LNCaP clone FGC (cell line): ENCODE results near the gene DGAT2.

ENCODE experiments used
- DNase-seq: peaks from one replicate; pipeline ENCODE4 v3.0.0-alpha.2; 2011; ENCODE audit warnings: low read depth
- H3K4me3 ChIP-seq: 2 replicates; pipeline ENCODE4 v1.5.1; 2011; ENCODE audit warnings: mild to moderate bottlenecking, low read depth, low read length, control low read depth
- TF ChIP-seq, protein P1 (sequence below): IDR thresholded peaks from 2 replicates; pipeline ENCODE4 v1.5.1; 2012; ENCODE audit warnings: mild to moderate bottlenecking; ENCODE audit not compliant: control insufficient read depth, insufficient read depth; ENCODE audit errors: extremely low read depth

Gene DGAT2, protein sequence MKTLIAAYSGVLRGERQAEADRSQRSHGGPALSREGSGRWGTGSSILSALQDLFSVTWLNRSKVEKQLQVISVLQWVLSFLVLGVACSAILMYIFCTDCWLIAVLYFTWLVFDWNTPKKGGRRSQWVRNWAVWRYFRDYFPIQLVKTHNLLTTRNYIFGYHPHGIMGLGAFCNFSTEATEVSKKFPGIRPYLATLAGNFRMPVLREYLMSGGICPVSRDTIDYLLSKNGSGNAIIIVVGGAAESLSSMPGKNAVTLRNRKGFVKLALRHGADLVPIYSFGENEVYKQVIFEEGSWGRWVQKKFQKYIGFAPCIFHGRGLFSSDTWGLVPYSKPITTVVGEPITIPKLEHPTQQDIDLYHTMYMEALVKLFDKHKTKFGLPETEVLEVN

DNA sequence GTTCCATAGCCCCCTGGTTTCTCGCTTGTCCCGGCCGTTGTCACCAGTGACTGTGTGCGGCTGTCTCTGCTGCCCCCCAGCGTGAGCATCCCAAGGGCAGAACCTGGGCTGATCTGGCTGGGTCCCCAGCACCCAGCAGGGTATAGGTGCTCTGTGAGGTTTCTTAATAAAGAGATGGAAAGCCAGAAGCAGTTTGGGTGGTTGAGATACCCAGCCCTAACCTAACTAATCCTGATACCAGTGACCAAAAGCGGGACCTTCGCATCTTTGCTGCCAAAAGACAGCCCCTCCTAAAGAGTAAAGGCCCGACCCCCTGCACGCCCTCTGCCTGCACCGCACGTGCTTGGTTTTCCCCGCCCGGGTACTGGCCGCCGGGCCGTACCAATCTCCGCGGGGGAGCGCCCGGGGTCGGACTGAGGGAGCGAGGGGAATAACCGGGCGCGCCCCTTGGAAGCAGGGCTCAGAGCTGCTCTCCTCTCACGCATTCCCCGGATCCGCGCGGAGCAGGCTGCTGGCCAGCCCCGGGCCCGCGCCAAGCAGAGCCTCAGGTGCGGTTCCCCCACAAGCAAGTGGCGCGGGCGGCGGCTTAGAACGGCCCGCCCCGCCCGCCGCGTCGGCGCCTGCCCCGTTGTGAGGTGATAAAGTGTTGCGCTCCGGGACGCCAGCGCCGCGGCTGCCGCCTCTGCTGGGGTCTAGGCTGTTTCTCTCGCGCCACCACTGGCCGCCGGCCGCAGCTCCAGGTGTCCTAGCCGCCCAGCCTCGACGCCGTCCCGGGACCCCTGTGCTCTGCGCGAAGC is at the start of gene DGAT2:
DGAT2 (plus strand) TSS at position 667 of the 797 bp plus-strand sequence. CDS start 214 bp downstream, outside the sequence.
- TF ChIP-seq, protein P1, sequence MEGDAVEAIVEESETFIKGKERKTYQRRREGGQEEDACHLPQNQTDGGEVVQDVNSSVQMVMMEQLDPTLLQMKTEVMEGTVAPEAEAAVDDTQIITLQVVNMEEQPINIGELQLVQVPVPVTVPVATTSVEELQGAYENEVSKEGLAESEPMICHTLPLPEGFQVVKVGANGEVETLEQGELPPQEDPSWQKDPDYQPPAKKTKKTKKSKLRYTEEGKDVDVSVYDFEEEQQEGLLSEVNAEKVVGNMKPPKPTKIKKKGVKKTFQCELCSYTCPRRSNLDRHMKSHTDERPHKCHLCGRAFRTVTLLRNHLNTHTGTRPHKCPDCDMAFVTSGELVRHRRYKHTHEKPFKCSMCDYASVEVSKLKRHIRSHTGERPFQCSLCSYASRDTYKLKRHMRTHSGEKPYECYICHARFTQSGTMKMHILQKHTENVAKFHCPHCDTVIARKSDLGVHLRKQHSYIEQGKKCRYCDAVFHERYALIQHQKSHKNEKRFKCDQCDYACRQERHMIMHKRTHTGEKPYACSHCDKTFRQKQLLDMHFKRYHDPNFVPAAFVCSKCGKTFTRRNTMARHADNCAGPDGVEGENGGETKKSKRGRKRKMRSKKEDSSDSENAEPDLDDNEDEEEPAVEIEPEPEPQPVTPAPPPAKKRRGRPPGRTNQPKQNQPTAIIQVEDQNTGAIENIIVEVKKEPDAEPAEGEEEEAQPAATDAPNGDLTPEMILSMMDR = peak; percentile 41
- H3K4me3 ChIP-seq = peak within 1 kb of the TSS; percentile 71
- DNase-seq = peak; percentile 36

DNA sequence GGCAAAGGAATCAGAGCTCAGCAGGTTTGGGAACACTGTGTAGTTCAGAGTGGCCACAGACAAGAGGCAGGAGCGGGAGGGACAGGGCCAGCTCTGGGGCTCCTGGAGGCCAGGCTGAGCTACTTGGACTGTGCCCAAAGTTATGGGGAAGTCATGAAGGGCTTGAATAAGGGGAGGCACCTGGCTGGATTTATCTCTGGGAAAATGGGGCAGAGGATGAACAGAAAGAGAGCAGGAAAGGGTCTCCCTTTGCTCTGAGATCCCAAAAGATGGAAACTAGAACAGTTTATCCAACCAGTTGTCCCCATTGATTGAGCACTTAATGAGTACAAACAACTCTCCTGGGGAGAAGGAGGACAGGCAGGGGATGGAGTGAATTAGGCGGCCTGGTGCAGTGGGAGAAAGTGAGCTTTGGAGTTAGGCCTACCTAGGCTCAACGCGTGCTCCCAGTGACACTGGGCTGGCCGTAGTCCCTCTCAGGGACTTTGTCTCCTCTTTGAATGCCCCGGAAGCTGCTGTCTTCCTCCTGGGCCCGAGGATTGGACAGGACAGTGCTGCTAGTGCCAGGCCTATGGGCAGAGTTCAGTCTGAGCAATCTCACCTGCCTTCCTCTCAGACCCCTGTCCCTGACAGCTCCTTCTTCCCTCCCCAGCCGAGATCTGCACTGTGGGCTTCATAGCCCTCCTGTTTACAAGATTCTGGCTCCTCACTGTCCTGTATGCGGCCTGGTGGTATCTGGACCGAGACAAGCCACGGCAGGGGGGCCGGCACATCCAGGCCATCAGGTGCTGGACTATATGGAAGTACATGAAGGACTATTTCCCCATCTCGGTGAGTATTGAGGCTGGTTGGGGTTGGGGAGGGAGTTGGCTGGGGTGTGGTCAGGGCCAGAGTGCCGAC is 49.0 kb upstream of the DGAT2 start:
- TF ChIP-seq, protein P1 = no peak
- no peak overlapping the region for H3K4me3 ChIP-seq
- DNase-seq = no peak

DNA sequence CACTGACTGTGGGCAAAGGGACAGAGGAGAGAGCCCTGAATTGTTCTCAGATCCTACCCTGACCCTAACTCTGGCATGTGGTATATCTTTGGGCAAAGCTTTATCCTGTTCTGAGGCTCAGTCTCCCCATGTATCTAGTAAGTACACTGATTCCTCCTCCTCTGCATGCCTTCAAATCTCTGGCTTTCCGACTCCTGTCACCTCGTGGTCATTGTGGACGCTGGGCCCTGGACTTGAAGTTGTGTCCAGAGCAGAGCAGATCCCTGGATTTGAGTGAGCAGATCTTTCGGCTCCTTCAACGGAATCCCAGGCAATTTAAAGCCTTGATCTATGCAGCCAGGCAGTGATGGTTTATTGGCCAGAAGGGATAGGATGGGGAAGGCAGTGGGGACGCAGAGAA is 47.9 kb upstream of the DGAT2 start:
- no peak overlapping the region for H3K4me3 ChIP-seq
- DNase-seq = no peak
- TF ChIP-seq, protein P1 = no peak

DNA sequence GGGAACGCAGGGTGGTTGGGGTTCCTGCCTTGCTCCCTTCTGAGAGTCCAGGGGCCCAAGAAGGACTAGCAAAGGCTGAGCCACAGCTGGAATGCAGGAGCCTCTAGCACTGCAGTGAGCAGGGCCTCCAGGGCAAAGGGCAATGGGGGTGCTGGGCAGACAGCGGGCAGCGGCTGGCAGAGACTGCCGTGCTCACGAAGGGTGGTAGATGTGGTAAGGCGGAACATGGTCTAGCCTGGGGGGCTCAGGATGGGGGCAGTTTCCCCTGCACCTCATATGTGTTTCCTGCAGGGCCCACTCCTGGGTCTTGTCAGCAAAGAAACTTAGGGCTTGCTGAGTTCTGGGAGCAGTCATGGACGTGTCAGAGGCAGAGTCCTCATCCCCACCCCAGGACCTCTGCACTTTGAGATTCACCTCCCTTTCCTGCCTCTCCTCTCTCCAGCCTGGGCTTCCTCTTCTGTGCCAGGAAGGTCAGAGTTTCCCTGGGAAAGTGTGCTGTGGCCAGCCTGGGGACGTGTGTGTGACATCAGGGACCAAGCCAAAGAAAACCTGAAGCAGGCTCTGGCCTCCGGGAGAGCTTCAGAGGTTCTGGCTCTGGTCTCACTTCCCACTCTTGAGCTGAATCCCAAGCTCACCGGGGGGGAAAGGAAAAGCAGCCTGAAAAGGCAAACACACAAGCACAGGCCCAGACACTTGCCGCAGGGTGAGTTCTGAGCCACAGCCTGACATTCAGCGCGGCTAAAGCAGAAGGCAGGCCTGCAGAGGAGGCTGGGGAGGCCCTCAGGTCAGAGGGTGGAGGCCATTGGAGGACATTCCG is 46.5 kb upstream of the DGAT2 start:
- no peak overlapping the region for H3K4me3 ChIP-seq
- TF ChIP-seq, protein P1 = no peak
- DNase-seq = peak; percentile 78

DNA sequence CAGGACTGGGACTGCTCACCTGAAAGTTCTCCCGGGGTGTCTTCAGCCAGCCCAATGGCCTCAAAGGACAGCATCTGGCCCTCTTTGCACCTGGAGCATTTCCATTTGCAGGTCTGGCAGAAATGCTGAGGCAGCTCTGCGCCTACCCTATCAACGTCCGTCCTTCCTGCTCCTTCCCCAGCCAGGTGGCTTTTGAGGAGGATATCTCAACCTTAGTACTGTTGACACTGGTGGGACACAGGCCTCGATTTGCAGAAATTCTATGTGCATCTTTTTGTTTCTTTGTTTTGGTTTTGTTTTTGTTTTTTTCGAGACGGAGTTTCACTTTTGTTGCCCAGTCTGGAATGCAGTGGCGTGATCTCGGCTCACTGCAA is 45.9 kb upstream of the DGAT2 start:
- no peak for DNase-seq
- TF ChIP-seq, protein P1 = no peak
- H3K4me3 ChIP-seq = no peak overlapping the region
